Transverse colon (tissue), 4 donors: ENCODE results near the gene CILP2. TPM values are rescaled to one million over a fixed set of nuclear protein-coding genes. Genes with fewer than 3 reads are reported as not detected.

Experiments
- DNase-seq: peaks from one replicate; pipeline ENCODE4 v3.0.0-alpha.2; 2019
- H3K27ac ChIP-seq, 4 donors: fragments of 200-600 bp; sonication (generic); 2 replicates each; pipeline ENCODE4 v1.5.1; 2016 to 2018; ENCODE audit warnings: inconsistent platforms in 4 of 4
- H3K27me3 ChIP-seq: fragments of 200-600 bp; sonication (generic); 2 replicates; pipeline ENCODE4 v1.5.1; 2017; ENCODE audit warnings: inconsistent platforms
- H3K36me3 ChIP-seq, 4 donors: fragments of 200-600 bp; sonication (generic); 2 replicates each; pipeline ENCODE4 v1.5.1; 2017 to 2019; ENCODE audit warnings: inconsistent platforms in 4 of 4
- H3K4me1 ChIP-seq, 4 donors: fragments of 200-600 bp; sonication (generic); 2 replicates each; pipeline ENCODE4 v1.5.1; 2017 to 2020; ENCODE audit warnings: inconsistent platforms in 4 of 4
- H3K4me3 ChIP-seq, 4 donors: fragments of 200-600 bp; sonication (generic); 1 replicate in 1 of 4; 2 replicates in 3 of 4; pipeline versions ENCODE4 v1.5.1 to v1.6.1; 2017 to 2019; ENCODE audit warnings: inconsistent platforms in 4 of 4
- H3K9me3 ChIP-seq, 2 donors: fragments of 200-600 bp; sonication (generic); 2 replicates each; pipeline ENCODE4 v1.5.1; 2017 to 2019; ENCODE audit warnings: inconsistent platforms in 2 of 2
- CTCF ChIP-seq, 5 experiments: fragments of 200-600 bp in 3 of 5; fragments of 450-650 bp in 2 of 5; sonication (generic) in 3 of 5; IDR thresholded peaks; 1 replicate in 2 of 5; 2 replicates in 3 of 5; pipeline ENCODE4 v1.5.1; 2016 to 2017; ENCODE audit warnings: antibody characterized with exemption in 5 of 5, inconsistent platforms in 3 of 5, mild to moderate bottlenecking in 2 of 5, moderate library complexity in 1 of 5
- EP300 ChIP-seq: sonication (generic); formaldehyde crosslinking; IDR thresholded peaks from one replicate; pipeline ENCODE4 v1.6.1; 2017; ENCODE audit warnings: antibody characterized with exemption, low read depth
- POLR2A ChIP-seq: fragments of 450-650 bp; IDR thresholded peaks from one replicate; pipeline ENCODE4 v1.6.1; 2016; ENCODE audit warnings: antibody characterized with exemption, mild to moderate bottlenecking, moderate library complexity
- POLR2AphosphoS5 ChIP-seq, 3 donors: sonication (generic); formaldehyde crosslinking; IDR thresholded peaks; one replicate each; pipeline ENCODE4 v1.6.1; 2016; ENCODE audit warnings: antibody characterized with exemption in 3 of 3
- WGBS, 2 donors: methylation state at CpG; one replicate each; pipeline ENCODE4 v1.1.5; 2018; ENCODE audit warnings: low coverage in 1 of 2; 5-methylcytosine and 5-hydroxymethylcytosine counted together
- in situ Hi-C, 4 donors: fragments of 200-750 bp; cut with MboI; loops; one replicate each; pipeline versions ENCODE4 v1.15.0 to v1.15.1; 2017; ENCODE audit warnings: low sequenced_read_pairs in 3 of 4, low pct_ligation_motif_present in 1 of 4, low pct_unique_long_range_greater_than_20kb in 1 of 4
- intact Hi-C: fragments of 100-400 bp; cut with DNase I; formaldehyde crosslinking; loops from one replicate; pipeline ENCODE4 v1.15.1; 2023; ENCODE audit warnings: low total_unique reads
- total RNA-seq, 4 donors: library from RNA; depleted of rRNA; stranded (reverse); fragments of >200 nt; gene quantifications; one replicate each; pipeline ENCODE4 v1.1.0, GENCODE V29; 2016

Gene CILP2
- total RNA-seq, 4 donors from 2014 or later = 0.48 TPM; not detected in 3

- Histone ChIP-seq H3K36me3 (no peaks in the 10 kb centered on the region), H3K27ac (no peak overlapping the region), H3K4me1 (peaks cover 16 to 35% (median 27%) of the 10 kb centered on the region in 4 donors), H3K4me3 (peak overlapping the region in 1 of 4 donors; percentile 26), H3K27me3 (peaks cover 71% of the 10 kb centered on the region), H3K9me3 (no peaks in the 10 kb centered on the region)
- DNase-seq = no peak
- WGBS, 2 donors = 33% methylated on average over 7 of the region's 7 CpGs; no CpG with 5 or more reads in 1 of the 2 donors
- TF ChIP-seq POLR2AphosphoS5 (IDR thresholded peaks at IDR 0.05) (no peak), POLR2A (no peak), CTCF (IDR thresholded peaks at IDR 0.05) (no peak), EP300 (no peak)
- intact Hi-C loops = loop anchor here (10.0 kb wide), 1 partner anchor 416 kb away; no protein-coding TSS in a partner anchor
- in situ Hi-C loops = loop anchor here (10.0 to 25.0 kb wide), 4 partner anchors 99 to 749 kb away; partner anchors contain the start of genes GMIP (in 3 of the 4) and LPAR2 (in 1 of the 4)
These were observed 711 bp downstream of the CILP2 start for GRCh38 chr19:19538785-19539166.

- no peak overlapping the region for H3K27ac ChIP-seq
- H3K4me1 ChIP-seq = peaks cover 16 to 35% (median 27%) of the 10 kb centered on the region in 4 donors
- peaks cover 72% of the 10 kb centered on the region for H3K27me3 ChIP-seq
- no peaks in the 10 kb centered on the region for H3K9me3 ChIP-seq
- H3K36me3 ChIP-seq = no peaks in the 10 kb centered on the region
- in situ Hi-C loops = loop anchor here (10.0 to 25.0 kb wide), 4 partner anchors 98 to 748 kb away; partner anchors contain the start of genes GMIP (in 3 of the 4) and LPAR2 (in 1 of the 4)
- no peak for TF ChIP-seq POLR2AphosphoS5 (IDR thresholded peaks at IDR 0.05)
- TF ChIP-seq EP300 = no peak
- no peak for TF ChIP-seq CTCF (IDR thresholded peaks at IDR 0.05)
- no peak for TF ChIP-seq POLR2A
- H3K4me3 ChIP-seq = no peak overlapping the region
- DNase-seq = no peak
- intact Hi-C loops = loop anchor here (10.0 kb wide), 1 partner anchor 415 kb away; no protein-coding TSS in a partner anchor
- WGBS, 2 donors = 52% methylated on average over 13 of the region's 19 CpGs; no CpG with 5 or more reads in 1 of the 2 donors
These were observed 1.6 kb downstream of the CILP2 start for GRCh38 chr19:19539698-19540063.

GRCh38 chr19:19540064-19540714 lies 2.1 kb downstream of the CILP2 start:
- no peaks in the 10 kb centered on the region for H3K9me3 ChIP-seq
- TF ChIP-seq POLR2A (no peak), CTCF (IDR thresholded peaks at IDR 0.05) (no peak), EP300 (no peak), POLR2AphosphoS5 (IDR thresholded peaks at IDR 0.05) (no peak)
- peaks cover 16 to 35% (median 27%) of the 10 kb centered on the region in 4 donors for H3K4me1 ChIP-seq
- intact Hi-C loops (no loop called here), in situ Hi-C loops (loop anchor here in 3 of 4 donors (25.0 kb wide), 3 partner anchors 97 to 747 kb away; partner anchors contain the start of genes GMIP (in 1 of the 3) and LPAR2 (in 1 of the 3))
- no peak overlapping the region for H3K27ac ChIP-seq
- H3K36me3 ChIP-seq = no peaks in the 10 kb centered on the region
- WGBS, 2 donors = 22% methylated on average over 54 of the region's 74 CpGs; no CpG with 5 or more reads in 1 of the 2 donors
- H3K27me3 ChIP-seq = peaks cover 72% of the 10 kb centered on the region
- H3K4me3 ChIP-seq = peak overlapping the region in 1 of 4 donors; percentile 15
- DNase-seq = peak; percentile 72

- Histone ChIP-seq H3K27me3 (peaks cover 74% of the 10 kb centered on the region), H3K27ac (no peak overlapping the region), H3K4me3 (peak overlapping the region in 2 of 4 donors; percentile 15 to 19), H3K9me3 (no peaks in the 10 kb centered on the region), H3K4me1 (peaks cover 16 to 35% (median 27%) of the 10 kb centered on the region in 4 donors), H3K36me3 (no peaks in the 10 kb centered on the region)
- in situ Hi-C loops (loop anchor here in 3 of 4 donors (25.0 kb wide), 3 partner anchors 96 to 746 kb away; partner anchors contain the start of genes GMIP (in 1 of the 3) and LPAR2 (in 1 of the 3)), intact Hi-C loops (no loop called here)
- no peak for TF ChIP-seq EP300
- no peak for TF ChIP-seq CTCF (IDR thresholded peaks at IDR 0.05)
- TF ChIP-seq POLR2A = no peak
- no peak for TF ChIP-seq POLR2AphosphoS5 (IDR thresholded peaks at IDR 0.05)
- peak; percentile 66 for DNase-seq
- 0 to 5% methylated on average over 3 to 41 of the region's 45 CpGs for WGBS, 2 donors
These were observed 2.9 kb downstream of the CILP2 start for GRCh38 chr19:19540715-19541515.
